Measurements from ENCODE around the gene CHCHD2. TPM values are rescaled to one million over a fixed set of nuclear protein-coding genes. Genes with fewer than 3 reads are reported as not detected.

Gene CHCHD2
- total and polyA plus RNA-seq, 2 of the 13 experiments (the other 11 are each of a cell fraction or from before 2014, with no cell fraction given) = 330 to 572 TPM

GRCh38 chr7:56106108-56107073 lies at the start of gene CHCHD2 (continued):
- peak; percentile 95 for TF ChIP-seq CBFB (CRISPR knock-in tag; IDR thresholded peaks at IDR 0.05)
- peak; percentile 70 for TF ChIP-seq SALL1 (CRISPR knock-in tag; IDR thresholded peaks at IDR 0.05)
- TF ChIP-seq ASH2L (IDR thresholded peaks at IDR 0.05; ENCODE audit: insufficient read length, low read depth, low read length) = peak; percentile 88
- peak; percentile 95 for TF ChIP-seq ZNF687 (CRISPR knock-in tag; IDR thresholded peaks at IDR 0.05)
- TF ChIP-seq ZNF343 (CRISPR knock-in tag; IDR thresholded peaks at IDR 0.05) = peak; percentile 66; the same call in 1 of the 2 replicates
- TF ChIP-seq ZNF615 (CRISPR knock-in tag; IDR thresholded peaks at IDR 0.05; ENCODE audit: borderline replicate concordance) = no peak; the same call in 1 of the 2 replicates
- TF ChIP-seq ZBTB25 (CRISPR knock-in tag; IDR thresholded peaks at IDR 0.05) = peak; percentile 67; the same call in 1 of the 2 replicates
- no peak for TF ChIP-seq ZNF484 (CRISPR knock-in tag; IDR thresholded peaks at IDR 0.05; ENCODE audit: borderline replicate concordance, low read depth)
- TF ChIP-seq HNF4A (CRISPR knock-in tag; IDR thresholded peaks at IDR 0.05) = peak; percentile 64; the same call in 1 of the 2 replicates
- no peak for TF ChIP-seq ZFP37 (CRISPR knock-in tag; IDR thresholded peaks at IDR 0.05; ENCODE audit: borderline replicate concordance)
- TF ChIP-seq KDM6A (CRISPR knock-in tag; IDR thresholded peaks at IDR 0.05; ENCODE audit: low read depth) = no peak
- peak; percentile 96 for TF ChIP-seq ELF1 (CRISPR knock-in tag; IDR thresholded peaks at IDR 0.05)
- peak; percentile 96 for TF ChIP-seq ZNF605 (CRISPR knock-in tag; IDR thresholded peaks at IDR 0.05)
- no peak for TF ChIP-seq TCF7 (IDR thresholded peaks at IDR 0.05; ENCODE audit: low read depth)
- no peak for TF ChIP-seq PHF5A (CRISPR knock-in tag; IDR thresholded peaks at IDR 0.05; ENCODE audit: low read depth, unreplicated experiment)
- no peak for TF ChIP-seq IRF1 (CRISPR knock-in tag; IDR thresholded peaks at IDR 0.05; ENCODE audit: low read depth)
- peak; percentile 80; the same call in 1 of the 2 replicates for TF ChIP-seq ZNF879 (CRISPR knock-in tag; IDR thresholded peaks at IDR 0.05)
- no peak for TF ChIP-seq CREB3 (CRISPR knock-in tag; IDR thresholded peaks at IDR 0.05)
- TF ChIP-seq PREB (CRISPR knock-in tag; IDR thresholded peaks at IDR 0.05) = no peak
- no peak for TF ChIP-seq ZNF431 (CRISPR knock-in tag; IDR thresholded peaks at IDR 0.05; ENCODE audit: borderline replicate concordance, low read depth)

Data from HepG2 (cell line).